PC-9 (cell line): Measurements from ENCODE around the gene SCD5.

ENCODE experiments used
- CTCF ChIP-seq: fragments of 200-600 bp; sonication (generic); conservative IDR thresholded peaks from 2 replicates; pipeline ENCODE4 v1.6.1; 2017; ENCODE audit warnings: mixed run types, antibody characterized with exemption, mild to moderate bottlenecking, moderate library complexity
- EZH2 ChIP-seq: fragments of 200-600 bp; sonication (generic); IDR thresholded peaks from 2 replicates; pipeline ENCODE4 v1.8.0; 2017; ENCODE audit warnings: antibody characterized with exemption, low read depth

- TF ChIP-seq CTCF (no peak), EZH2 (no peak)
Measured at GRCh38 chr4:82606622-82607021, 192.0 kb downstream of the SCD5 start.
